Chondrocyte (in vitro differentiated cells): ENCODE results near the gene ADPRS. TPM values are rescaled to one million over a fixed set of nuclear protein-coding genes. Genes with fewer than 3 reads are reported as not detected.

Experiments
- DNase-seq: peaks from one replicate; pipeline ENCODE4 v3.0.0; 2021; ENCODE audit warnings: mixed read lengths, low spot score
- H3K27ac Mint-ChIP-seq: one replicate; pipeline ENCODE4 v1.8.0; 2021; ENCODE audit warnings: mild to moderate bottlenecking, moderate library complexity, mixed read lengths; ENCODE audit not compliant: unreplicated experiment
- H3K27me3 Mint-ChIP-seq: 2 replicates; pipeline ENCODE4 v1.8.0; 2021; ENCODE audit warnings: low read depth, mixed read lengths
- H3K36me3 Mint-ChIP-seq: 2 replicates; pipeline ENCODE4 v1.8.0; 2021; ENCODE audit warnings: low read depth, mixed read lengths
- H3K4me1 Mint-ChIP-seq: 2 replicates; pipeline ENCODE4 v1.8.0; 2021; ENCODE audit warnings: low read depth, mild to moderate bottlenecking, mixed read lengths
- H3K4me3 Mint-ChIP-seq: one replicate; pipeline ENCODE4 v1.8.0; 2021; ENCODE audit warnings: mild to moderate bottlenecking, moderate library complexity, mixed read lengths; ENCODE audit not compliant: unreplicated experiment
- H3K9me3 Mint-ChIP-seq: 2 replicates; pipeline ENCODE4 v1.8.0; 2021; ENCODE audit warnings: low read depth, mixed read lengths
- CTCF ChIP-seq: fragments of 200-600 bp; sonication (generic); IDR thresholded peaks from 2 replicates; pipeline ENCODE4 v1.5.0; 2021; ENCODE audit warnings: antibody characterized with exemption, mild to moderate bottlenecking, moderate library complexity
- total RNA-seq: library from RNA; stranded (reverse); gene quantifications from 3 replicates; pipeline ENCODE4 v1.2.1, GENCODE V29; 2021

The ADPRS gene
- total RNA-seq, 1 donor from 2014 or later: 26.9 TPM

- H3K4me1 Mint-ChIP-seq: peaks cover 51% of the 10 kb centered on the region
- no peaks in the 10 kb centered on the region for H3K9me3 Mint-ChIP-seq
- no peak for TF ChIP-seq CTCF
- H3K27me3 Mint-ChIP-seq: no peaks in the 10 kb centered on the region
- H3K36me3 Mint-ChIP-seq: peaks cover 6% of the 10 kb centered on the region
- no peak overlapping the region for H3K4me3 Mint-ChIP-seq
- peak overlapping the region; percentile 90 for H3K27ac Mint-ChIP-seq
- DNase-seq: no peak
These were observed 46.6 kb downstream of the ADPRS start for GRCh38 chr1:36135330-36135667.

DNA sequence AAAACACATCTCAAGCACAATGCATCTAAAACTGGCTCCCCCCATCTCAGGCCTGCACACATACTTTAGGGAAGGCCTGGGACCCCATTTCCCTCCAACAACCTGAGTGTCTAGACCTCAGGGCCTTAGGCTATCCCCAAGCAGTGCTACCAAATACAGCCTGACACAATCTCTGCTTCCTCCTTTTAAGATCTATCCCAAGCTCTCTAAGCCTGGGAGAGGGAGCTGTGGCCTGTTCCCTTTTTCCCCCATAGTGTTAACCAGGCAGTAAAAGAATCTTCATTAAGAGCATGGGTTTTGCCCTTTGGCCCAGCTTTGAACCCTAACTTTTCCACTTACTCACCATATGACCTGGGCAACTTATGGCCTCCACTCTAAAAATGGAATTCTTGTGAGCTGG lies 47.1 kb downstream of the ADPRS start:
- H3K27me3 Mint-ChIP-seq: no peaks in the 10 kb centered on the region
- peaks cover 56% of the 10 kb centered on the region for H3K4me1 Mint-ChIP-seq
- peaks cover 6% of the 10 kb centered on the region for H3K36me3 Mint-ChIP-seq
- no peak for DNase-seq
- H3K9me3 Mint-ChIP-seq: no peaks in the 10 kb centered on the region
- TF ChIP-seq CTCF: no peak
- peak overlapping the region; percentile 90 for H3K27ac Mint-ChIP-seq
- no peak overlapping the region for H3K4me3 Mint-ChIP-seq

DNA sequence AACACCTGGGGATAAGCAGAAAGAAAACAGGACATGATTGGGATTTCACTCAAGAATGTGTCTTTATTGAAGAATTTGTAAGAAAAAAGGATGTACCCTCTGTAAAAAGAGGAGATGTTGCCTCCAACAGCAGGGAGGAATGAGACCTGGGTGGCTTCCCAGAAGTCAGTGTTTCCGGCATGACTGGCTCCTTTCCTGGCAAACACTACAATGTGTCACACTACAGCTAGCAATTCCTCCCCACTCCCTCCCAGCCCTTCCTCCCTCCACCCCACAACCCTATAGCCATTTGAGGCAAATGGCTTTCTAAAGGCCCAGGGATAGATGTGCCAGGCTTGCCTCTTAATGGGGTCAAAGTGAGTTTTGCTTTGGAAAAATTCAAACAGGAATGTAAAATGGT lies 47.8 kb downstream of the ADPRS start:
- no peak for TF ChIP-seq CTCF
- Mint-ChIP-seq H3K9me3 (no peaks in the 10 kb centered on the region), H3K27me3 (no peaks in the 10 kb centered on the region), H3K4me3 (no peak overlapping the region), H3K36me3 (peaks cover 6% of the 10 kb centered on the region), H3K4me1 (peaks cover 62% of the 10 kb centered on the region), H3K27ac (peak overlapping the region; percentile 90)
- no peak for DNase-seq

GRCh38 chr1:36137226-36137625 lies 48.5 kb downstream of the ADPRS start:
- H3K4me3 Mint-ChIP-seq: no peak overlapping the region
- H3K27me3 Mint-ChIP-seq: no peaks in the 10 kb centered on the region
- peaks cover 66% of the 10 kb centered on the region for H3K4me1 Mint-ChIP-seq
- no peak for TF ChIP-seq CTCF
- DNase-seq: no peak
- peak overlapping the region; percentile 90 for H3K27ac Mint-ChIP-seq
- H3K36me3 Mint-ChIP-seq: peaks cover 6% of the 10 kb centered on the region
- H3K9me3 Mint-ChIP-seq: no peaks in the 10 kb centered on the region

DNA sequence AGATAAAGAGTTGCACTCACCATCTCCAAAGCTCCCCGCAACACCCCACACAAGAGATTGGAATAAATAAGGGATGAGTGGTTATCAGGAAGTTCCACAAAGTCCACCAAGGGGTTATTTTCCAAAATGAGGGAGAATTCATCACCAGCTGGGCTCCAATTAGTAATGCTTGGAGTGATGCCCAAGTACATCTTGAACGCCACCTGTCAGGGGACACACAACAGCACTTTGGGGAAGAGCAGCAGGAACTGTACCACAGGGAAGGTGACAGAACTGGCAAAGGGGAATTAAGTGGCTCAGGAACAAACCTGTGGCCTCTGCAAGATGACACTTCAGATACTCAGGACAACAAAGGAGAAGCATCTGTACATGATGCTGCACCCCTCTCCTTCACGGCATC lies 49.1 kb downstream of the ADPRS start:
- no peak for TF ChIP-seq CTCF
- DNase-seq: no peak
- H3K27me3 Mint-ChIP-seq: no peaks in the 10 kb centered on the region
- no peaks in the 10 kb centered on the region for H3K9me3 Mint-ChIP-seq
- H3K4me3 Mint-ChIP-seq: no peak overlapping the region
- peak overlapping the region; percentile 90 for H3K27ac Mint-ChIP-seq
- H3K36me3 Mint-ChIP-seq: peaks cover 6% of the 10 kb centered on the region
- peaks cover 67% of the 10 kb centered on the region for H3K4me1 Mint-ChIP-seq
